HG03280 (cell line): ENCODE data around the gene MGAT5B.

Source experiments
- ATAC-seq: cut with Tn5 transposase; IDR thresholded peaks from one replicate; pipeline ENCODE4 v1.9.1; 2021; ENCODE audit warnings: mild to moderate bottlenecking, moderate library complexity; ENCODE audit not compliant: unreplicated experiment

MGAT5B gene

GRCh38 chr17:76946772-76947135 is 78.5 kb downstream of the MGAT5B start:
- no peak for ATAC-seq

- no peak for ATAC-seq
Measured at GRCh38 chr17:76947309-76947708, 79.1 kb downstream of the MGAT5B start.

- no peak for ATAC-seq
Measured at GRCh38 chr17:76947771-76948170, 79.6 kb downstream of the MGAT5B start.

- ATAC-seq = no peak
Measured at GRCh38 chr17:76948301-76948700, 80.1 kb downstream of the MGAT5B start.

- no peak for ATAC-seq
Measured at GRCh38 chr17:76948726-76949342, 80.6 kb downstream of the MGAT5B start.

- no peak for ATAC-seq
Measured at GRCh38 chr17:76949913-76950695, 81.9 kb downstream of the MGAT5B start.

- ATAC-seq = no peak
Measured at GRCh38 chr17:76951375-76951905, 83.2 kb downstream of the MGAT5B start.

GRCh38 chr17:76952402-76952801 is 84.2 kb downstream of the MGAT5B start:
- no peak for ATAC-seq

GRCh38 chr17:76953066-76953465 is 84.9 kb downstream of the MGAT5B start:
- no peak for ATAC-seq

- ATAC-seq = no peak
Measured at GRCh38 chr17:76953946-76954345, 85.7 kb downstream of the MGAT5B start.

- no peak for ATAC-seq
Measured at GRCh38 chr17:76955191-76955590, 87.0 kb downstream of the MGAT5B start.

- ATAC-seq = no peak
Measured at GRCh38 chr17:76956846-76957540, 88.8 kb downstream of the MGAT5B start.

- no peak for ATAC-seq
Measured at GRCh38 chr17:76957678-76958464, 89.7 kb downstream of the MGAT5B start.

GRCh38 chr17:76958974-76959373 is 90.8 kb downstream of the MGAT5B start:
- ATAC-seq = no peak

GRCh38 chr17:76961869-76962268 is 93.7 kb downstream of the MGAT5B start:
- no peak for ATAC-seq

- ATAC-seq = no peak
Measured at GRCh38 chr17:76962858-76963257, 94.7 kb downstream of the MGAT5B start.

- ATAC-seq = no peak
Measured at GRCh38 chr17:76966016-76966415, 97.8 kb downstream of the MGAT5B start.

GRCh38 chr17:76966486-76967181 is 98.4 kb downstream of the MGAT5B start:
- no peak for ATAC-seq

GRCh38 chr17:76967762-76968161 is 99.6 kb downstream of the MGAT5B start:
- ATAC-seq = no peak
